H1 (cell line): ENCODE data around the gene TNFAIP8L3. TPM values are rescaled to one million over a fixed set of nuclear protein-coding genes. Genes with fewer than 3 reads are reported as not detected.

Experiments
- BCL11A ChIP-seq, 2 experiments: IDR thresholded peaks; one replicate each; pipeline ENCODE4 v1.6.1; 2011; ENCODE audit warnings: low read depth in 2 of 2, low read length in 2 of 2, mild to moderate bottlenecking in 2 of 2
- CHD1 ChIP-seq: IDR thresholded peaks from 2 replicates; pipeline ENCODE4 v1.6.1; 2012; ENCODE audit warnings: low read depth, low read length, improper control_type of control experiment
- PHF8 ChIP-seq: fragments of 200-600 bp; sonication (generic); conservative IDR thresholded peaks from 2 replicates; pipeline ENCODE4 v1.7.1; 2012; ENCODE audit warnings: low read depth, mild to moderate bottlenecking, inconsistent platforms, low read length, moderate library complexity
- SP2 ChIP-seq: IDR thresholded peaks from 2 replicates; pipeline ENCODE4 v1.6.1; 2012; ENCODE audit warnings: mild to moderate bottlenecking, low read length, inconsistent platforms
- SRF ChIP-seq: IDR thresholded peaks from 2 replicates; pipeline ENCODE4 v1.6.1; 2011; ENCODE audit warnings: mild to moderate bottlenecking, low read depth, low read length, moderate library complexity
- polyA plus RNA-seq, 7 experiments: library from polyadenylated mRNA; depleted of rRNA in 3 of 7; stranded (reverse) in 5 of 7; unstranded in 2 of 7; fragments of >200 nt in 5 of 7; fragments of 200-250 nt in 2 of 7; gene quantifications; 1 replicate in 5 of 7; 2 replicates in 1 of 7; 4 replicates in 1 of 7; pipeline versions ENCODE4 v1.2.1 to v1.2.3, GENCODE V29; 2011 to 2013; ENCODE audit warnings: missing spikeins in 2 of 7, mixed read lengths in 2 of 7
- total RNA-seq: library from RNA; stranded (reverse); fragmentation: NEBNext Ultra II Directional; extraction: Animal tissue kit (Norgen Biotek cat#: 25700); gene quantifications from 2 replicates; pipeline ENCODE4 v1.2.1, GENCODE V29; 2021

Gene TNFAIP8L3
- total and polyA plus RNA-seq, 2 of the 8 experiments (the other 6 are each of a cell fraction or from before 2014, with no cell fraction given) = 0.23 to 0.67 TPM

DNA sequence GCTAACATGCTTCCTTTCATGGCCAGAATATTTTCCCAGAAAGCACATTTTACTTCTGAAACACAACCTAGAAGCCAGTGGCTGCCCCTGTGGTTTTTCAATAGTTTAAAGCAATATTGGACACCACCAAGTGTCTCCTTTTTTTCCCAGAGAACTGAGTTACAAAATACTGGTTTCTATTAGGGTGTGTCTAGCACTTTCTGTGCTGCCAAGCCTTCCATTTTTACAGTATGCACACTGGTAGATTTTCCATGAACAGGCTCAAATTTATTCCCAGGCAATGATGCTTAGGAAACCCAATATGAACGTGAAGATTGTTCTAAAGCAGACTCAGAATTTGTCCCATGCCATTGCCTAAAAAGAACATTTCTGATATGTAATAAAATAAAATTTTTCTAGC is 7.2 kb downstream of the TNFAIP8L3 start (continued):
- TF ChIP-seq CHD1 (no peak), SP2 (no peak), SRF (no peak), BCL11A (IDR thresholded peaks at IDR 0.05; ENCODE audit: low read depth in 2 of 2, low read length in 2 of 2) (no peak), PHF8 (no peak)
